GM21825 (cell line): ENCODE results near the gene SERTAD3.
"Not testable (repeated sequence)": the region's sequence is repeated elsewhere in the genome, so short reads cannot be mapped to it uniquely, and the experiment has no call there.

Experiments
- ATAC-seq: cut with Tn5 transposase; IDR thresholded peaks from one replicate; pipeline ENCODE4 v1.9.1; 2021; ENCODE audit warnings: mild to moderate bottlenecking, moderate library complexity; ENCODE audit not compliant: unreplicated experiment

Gene SERTAD3

GRCh38 chr19:40411958-40412499 is 32.1 kb downstream of the SERTAD3 start:
- ATAC-seq: no peak

- ATAC-seq: no peak
Observed at GRCh38 chr19:40411125-40411842, 32.9 kb downstream of the SERTAD3 start.

- no peak for ATAC-seq
Observed at GRCh38 chr19:40410030-40410389, 34.1 kb downstream of the SERTAD3 start.

GRCh38 chr19:40408598-40408925 is 35.6 kb downstream of the SERTAD3 start:
- not testable (repeated sequence) for ATAC-seq

- ATAC-seq: no peak
Observed at GRCh38 chr19:40407714-40408597, 36.2 kb downstream of the SERTAD3 start.

GRCh38 chr19:40403262-40403984 is 40.7 kb downstream of the SERTAD3 start:
- ATAC-seq: peak; percentile 60

GRCh38 chr19:40400559-40400958 is 43.6 kb downstream of the SERTAD3 start:
- no peak for ATAC-seq

- no peak for ATAC-seq
Observed at GRCh38 chr19:40398417-40399131, 45.6 kb downstream of the SERTAD3 start.

GRCh38 chr19:40397568-40397906 is 46.6 kb downstream of the SERTAD3 start:
- no peak for ATAC-seq

GRCh38 chr19:40396886-40397567 is 47.1 kb downstream of the SERTAD3 start:
- no peak for ATAC-seq

- ATAC-seq: no peak
Observed at GRCh38 chr19:40395956-40396355, 48.2 kb downstream of the SERTAD3 start.

- no peak for ATAC-seq
Observed at GRCh38 chr19:40394816-40395210, 49.3 kb downstream of the SERTAD3 start.

GRCh38 chr19:40393894-40394815 is 50.0 kb downstream of the SERTAD3 start:
- no peak for ATAC-seq

- ATAC-seq: no peak
Observed at GRCh38 chr19:40392894-40393517, 51.1 kb downstream of the SERTAD3 start.

GRCh38 chr19:40392123-40392522 is 52.0 kb downstream of the SERTAD3 start:
- ATAC-seq: no peak
